ENCODE results near the gene DYNLRB1.

Gene DYNLRB1

DNA sequence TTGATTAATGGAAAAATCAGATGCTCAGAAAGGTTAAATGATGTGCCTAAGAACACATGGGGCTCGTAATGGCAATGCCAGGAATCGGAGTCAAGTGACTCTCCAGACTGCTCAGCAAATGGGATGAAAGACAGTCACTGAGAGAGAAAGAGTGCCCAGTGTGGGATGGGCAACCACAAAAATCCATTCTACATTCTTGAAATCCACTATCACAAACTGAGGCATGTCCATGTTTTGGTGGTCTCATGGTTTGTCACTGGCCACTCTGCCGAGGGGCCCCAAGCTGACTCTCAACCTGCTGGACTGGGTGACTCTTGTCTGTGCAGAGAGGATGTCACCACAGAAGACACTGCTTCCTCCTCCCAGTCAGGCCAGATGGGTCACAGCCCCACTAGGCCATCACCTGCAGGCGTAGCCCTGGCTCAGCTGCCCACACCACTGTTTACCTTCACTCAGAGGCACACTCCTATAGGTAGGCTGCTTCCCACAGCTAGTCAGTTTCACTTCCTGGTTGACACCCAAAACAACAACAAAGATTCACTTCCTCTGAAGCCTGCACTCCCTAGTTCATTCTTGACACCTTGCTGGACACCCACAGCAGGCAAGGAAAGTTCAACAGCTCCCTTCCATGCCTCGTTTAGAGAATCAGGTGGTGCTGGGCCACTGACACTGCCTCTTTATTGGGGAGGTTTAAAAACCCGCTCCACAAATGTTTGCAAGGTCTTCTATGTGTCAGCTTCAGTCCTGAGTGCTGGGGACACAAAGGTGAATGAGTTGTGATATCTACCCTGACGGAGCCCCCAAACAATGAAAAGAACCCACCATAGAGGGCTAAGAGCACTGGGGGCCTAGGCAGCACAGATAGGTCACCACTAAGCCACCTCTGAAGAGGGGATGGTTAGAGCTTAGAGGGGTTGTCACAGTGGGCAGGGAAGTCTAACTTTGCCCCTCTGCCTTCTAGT is 64.0 kb downstream of the DYNLRB1 start:
- DNase-seq, result peak in 1 of 3 experiments; percentile 14

DNA sequence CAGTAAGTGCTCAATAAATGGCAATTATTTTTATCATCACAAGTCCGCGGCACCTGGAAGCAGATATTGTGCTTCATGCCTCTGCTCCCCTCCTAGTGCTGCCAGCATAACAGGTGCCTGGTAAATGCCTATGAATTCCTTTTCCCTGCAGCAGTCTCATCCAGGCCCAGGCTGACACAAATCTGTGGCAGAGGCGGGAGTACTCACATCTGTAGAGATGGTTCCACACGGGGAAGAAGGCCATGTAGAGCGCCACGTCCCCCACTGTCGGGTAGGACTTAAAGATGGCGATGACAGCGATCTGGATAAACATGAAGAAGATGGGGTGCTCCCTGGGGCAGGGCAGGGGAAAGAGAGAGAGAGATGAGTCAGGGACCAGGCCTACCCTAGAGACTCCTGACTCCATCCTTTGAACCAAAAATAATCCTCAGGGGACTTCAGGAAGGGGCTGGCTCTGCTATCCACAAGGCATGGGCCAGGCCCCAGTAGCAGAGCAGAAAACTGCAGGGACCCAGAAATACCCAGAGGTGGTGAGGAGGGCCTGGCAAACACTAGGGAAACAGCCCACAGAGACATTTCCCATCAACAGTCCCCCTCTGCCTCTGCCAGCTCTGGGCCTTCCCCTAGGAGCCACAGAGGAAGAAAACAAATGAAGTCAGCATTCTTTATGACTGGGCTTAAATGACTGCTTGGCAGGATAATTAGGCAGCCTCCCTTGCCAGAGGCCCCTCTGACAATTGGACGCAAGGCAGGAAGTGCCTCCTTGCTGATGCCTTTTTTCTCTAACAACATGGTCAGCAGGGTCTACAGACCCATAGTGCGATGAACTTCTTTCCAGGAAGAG is 65.3 kb downstream of the DYNLRB1 start:
- peak in 2 of 3 experiments; percentile 33 to 51 for DNase-seq

DNA sequence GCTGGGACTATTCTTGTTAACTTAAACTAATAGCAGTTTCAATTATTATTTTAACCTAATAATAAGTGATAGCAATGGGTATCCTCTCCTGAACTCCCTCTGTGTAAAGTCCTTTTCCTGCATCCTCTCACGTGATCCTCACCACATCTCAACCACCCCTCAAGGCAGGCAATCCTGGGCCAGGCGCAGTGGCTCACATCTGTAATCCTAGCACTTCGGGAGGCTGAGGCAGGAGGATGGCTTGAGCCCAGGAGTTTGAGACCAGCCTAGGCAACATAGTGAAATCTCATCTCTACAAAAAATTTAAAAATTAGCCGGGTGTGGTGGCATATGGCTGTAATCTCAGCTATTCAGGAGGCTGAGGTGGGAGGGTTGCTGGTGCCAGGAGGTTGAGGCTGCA is 66.0 kb downstream of the DYNLRB1 start:
- no peak for DNase-seq

DNA sequence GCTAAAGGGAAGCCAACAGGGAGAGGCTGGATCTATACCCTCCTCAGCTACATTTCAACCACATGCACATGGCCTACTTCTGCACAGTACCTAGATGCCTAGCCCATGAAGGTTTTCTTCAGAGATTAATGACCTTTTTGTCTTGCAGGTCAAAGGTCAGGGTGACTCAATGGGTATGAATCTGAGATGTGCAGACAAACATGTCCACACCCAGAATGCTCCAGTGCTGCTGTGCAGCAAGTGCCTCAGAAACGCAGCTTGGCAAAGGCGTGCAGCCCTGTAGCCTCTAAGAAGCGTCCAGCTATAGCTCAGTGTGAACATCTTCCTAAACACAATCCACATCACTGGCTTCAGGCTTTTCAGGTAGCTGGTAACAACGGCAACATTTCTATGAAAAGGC is 66.7 kb downstream of the DYNLRB1 start:
- DNase-seq, result no peak

DNA sequence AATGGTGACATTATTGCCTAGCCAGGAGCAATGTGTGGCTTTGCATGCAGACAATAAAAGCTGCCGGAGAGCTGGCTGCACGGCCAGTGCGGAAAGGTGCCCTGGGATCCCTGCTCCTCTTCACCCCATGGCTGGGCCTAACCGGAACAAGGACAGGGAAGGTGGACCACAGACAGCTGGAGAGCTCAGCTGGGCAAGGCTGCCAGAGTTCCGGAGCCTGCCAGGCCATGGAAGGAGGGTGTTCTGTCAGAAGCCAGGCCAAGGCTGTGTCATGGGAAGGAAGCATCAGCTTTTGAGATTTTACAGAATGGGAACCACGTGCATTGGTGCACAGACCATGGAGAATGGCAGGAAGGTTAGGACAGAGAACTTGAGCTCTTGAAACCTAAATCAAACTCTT is 67.3 kb downstream of the DYNLRB1 start:
- DNase-seq, result no peak

DNA sequence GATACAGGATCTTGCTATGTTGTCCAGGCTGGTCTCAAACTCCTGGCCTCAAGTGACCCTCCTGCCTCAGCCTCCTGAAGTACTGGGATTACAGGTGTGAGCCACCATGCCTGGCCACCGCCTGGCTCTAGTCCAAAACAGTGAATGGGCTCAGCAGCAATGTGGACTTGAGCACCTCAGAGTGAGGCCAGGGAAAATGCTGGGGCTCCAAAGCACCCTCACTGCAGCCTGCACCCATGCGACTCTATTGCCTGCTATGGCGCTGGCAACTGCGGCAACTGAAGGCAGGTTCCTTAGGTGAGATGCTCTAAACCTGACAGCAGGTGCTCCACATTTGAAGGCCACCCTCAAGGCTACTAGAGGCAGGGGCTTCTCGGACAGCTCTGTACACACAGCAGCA is 68.8 kb downstream of the DYNLRB1 start:
- no peak for DNase-seq

DNA sequence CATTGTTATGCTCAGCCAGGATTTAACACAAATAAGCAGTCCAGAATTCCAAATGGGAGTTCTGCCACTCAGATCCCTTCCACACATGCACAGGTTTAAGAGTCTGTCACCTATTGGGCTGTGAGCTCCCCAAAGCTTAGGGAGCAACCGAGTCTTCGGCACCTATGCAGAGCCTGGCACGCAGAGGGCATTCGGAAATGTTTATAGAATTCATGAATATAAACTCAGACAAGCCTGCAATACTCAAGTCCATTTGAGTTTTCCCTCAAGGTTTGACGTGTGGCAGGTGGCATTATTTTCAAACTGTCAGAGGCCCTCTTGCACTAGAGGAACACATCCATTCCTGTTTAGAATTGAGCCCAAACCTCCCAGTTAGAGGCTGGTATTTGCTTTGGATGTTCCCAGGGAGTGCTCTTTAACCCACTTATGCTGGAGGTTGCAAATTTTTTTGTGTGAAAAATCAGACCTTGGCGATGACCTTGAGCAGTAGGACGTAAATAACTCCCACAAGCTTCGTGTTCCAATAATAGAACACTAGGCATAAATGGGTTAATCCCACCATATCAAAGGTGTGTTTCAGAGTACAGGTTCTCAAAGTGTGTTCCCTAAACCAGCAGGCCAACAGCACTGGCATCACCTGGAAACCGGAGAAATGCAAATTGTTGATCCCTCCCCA is 70.4 kb downstream of the DYNLRB1 start:
- no peak for DNase-seq

All from NCI-H1417 (cell line).